HepG2 (cell line): ENCODE results near the gene ABCA2. TPM values are rescaled to one million over a fixed set of nuclear protein-coding genes. Genes with fewer than 3 reads are reported as not detected.

Experiments
- ASH2L ChIP-seq: fragments of 300-600, 200-600 bp; sonication (generic); IDR thresholded peaks from 2 replicates; pipeline ENCODE4 v1.7.0; 2017; ENCODE audit warnings: low read depth, mild to moderate bottlenecking, moderate library complexity, mixed read lengths, low read length; ENCODE audit not compliant: insufficient read length
- DNMT3B ChIP-seq: conservative IDR thresholded peaks from 2 replicates; pipeline ENCODE4 v1.6.1; 2016; ENCODE audit warnings: missing biosample characterization, control low read depth
- HES4 ChIP-seq: sonication (generic); formaldehyde crosslinking; IDR thresholded peaks from 2 replicates; pipeline ENCODE4 v1.9.0; 2021; ENCODE audit warnings: mild to moderate bottlenecking, missing genetic modification reagents, borderline replicate concordance
- HNRNPL ChIP-seq: fragments of 200-400 bp; formaldehyde crosslinking; IDR thresholded peaks from 2 replicates; pipeline ENCODE4 v1.6.1; 2017; ENCODE audit warnings: mild to moderate bottlenecking, low read depth, low read length
- KIAA2018 ChIP-seq: sonication (generic); formaldehyde crosslinking; IDR thresholded peaks from 2 replicates; pipeline ENCODE4 v1.5.0; 2020; ENCODE audit warnings: mild to moderate bottlenecking, missing genetic modification reagents, borderline replicate concordance
- MEIS2 ChIP-seq: sonication (generic); formaldehyde crosslinking; IDR thresholded peaks from 2 replicates; pipeline ENCODE4 v1.9.0; 2021; ENCODE audit warnings: mild to moderate bottlenecking, missing genetic modification reagents
- PHF8 ChIP-seq: sonication (generic); formaldehyde crosslinking; IDR thresholded peaks from 2 replicates; pipeline ENCODE4 v1.5.0; 2020; ENCODE audit warnings: missing genetic modification reagents
- PRDM15 ChIP-seq: sonication (generic); formaldehyde crosslinking; IDR thresholded peaks from 2 replicates; pipeline ENCODE4 v1.4.0; 2020; ENCODE audit warnings: missing genetic modification reagents
- SAP130 ChIP-seq: IDR thresholded peaks from 2 replicates; pipeline ENCODE4 v1.6.1; 2016; ENCODE audit warnings: low read depth
- SRSF4 ChIP-seq: fragments of 200-400 bp; formaldehyde crosslinking; IDR thresholded peaks from one replicate; pipeline ENCODE4 v1.6.1; 2018; ENCODE audit warnings: mild to moderate bottlenecking, low read depth, low read length, moderate library complexity; ENCODE audit not compliant: poor library complexity, severe bottlenecking
- SRY ChIP-seq: sonication (generic); formaldehyde crosslinking; IDR thresholded peaks from 2 replicates; pipeline ENCODE4 v1.8.0; 2022; ENCODE audit warnings: mild to moderate bottlenecking, missing genetic modification reagents
- TARDBP ChIP-seq: sonication (generic); formaldehyde crosslinking; IDR thresholded peaks from 2 replicates; pipeline ENCODE4 v1.8.0; 2022; ENCODE audit warnings: mild to moderate bottlenecking, missing genetic modification reagents
- ZNF124 ChIP-seq: sonication (generic); formaldehyde crosslinking; IDR thresholded peaks from 2 replicates; pipeline ENCODE4 v1.4.0; 2020; ENCODE audit warnings: missing genetic modification reagents
- ZNF446 ChIP-seq: sonication (generic); formaldehyde crosslinking; IDR thresholded peaks from 2 replicates; pipeline ENCODE4 v1.5.0; 2020; ENCODE audit warnings: mild to moderate bottlenecking, missing genetic modification reagents
- ZNF547 ChIP-seq: sonication (generic); formaldehyde crosslinking; IDR thresholded peaks from 2 replicates; pipeline ENCODE4 v1.5.1; 2020; ENCODE audit warnings: mild to moderate bottlenecking, missing genetic modification reagents
- polyA plus RNA-seq, 8 experiments: library from polyadenylated mRNA; depleted of rRNA in 3 of 8; stranded (reverse) in 7 of 8; unstranded in 1 of 8; fragments of >200 nt; fragmentation: Illumina TruSeq in 4 of 8; extraction: Trizol in 4 of 8; gene quantifications; 2 replicates each; pipeline versions ENCODE4 v1.2.1 to v1.2.3, GENCODE V29; 2011 to 2016; ENCODE audit warnings: low read depth in 4 of 8, missing spikeins in 1 of 8, mixed read lengths in 1 of 8; ENCODE audit not compliant: insufficient read depth in 1 of 8
- total RNA-seq, 5 experiments: library from RNA; depleted of rRNA; stranded (reverse); fragments of >200 nt; fragmentation: Illumina TruSeq; extraction: Trizol; gene quantifications; 2 replicates each; pipeline ENCODE4 v1.2.3, GENCODE V29; 2016; ENCODE audit warnings: low read depth in 1 of 5
- TF ChIP-seq, protein P1 (sequence below): IDR thresholded peaks from 2 replicates; pipeline ENCODE4 v1.6.1; 2012; ENCODE audit warnings: low read depth, low read length, improper control_type of control experiment

Gene ABCA2
- total and polyA plus RNA-seq, 2 of the 13 experiments (the other 11 are each of a cell fraction or from before 2014, with no cell fraction given) = 2.9 to 19.2 TPM

DNA sequence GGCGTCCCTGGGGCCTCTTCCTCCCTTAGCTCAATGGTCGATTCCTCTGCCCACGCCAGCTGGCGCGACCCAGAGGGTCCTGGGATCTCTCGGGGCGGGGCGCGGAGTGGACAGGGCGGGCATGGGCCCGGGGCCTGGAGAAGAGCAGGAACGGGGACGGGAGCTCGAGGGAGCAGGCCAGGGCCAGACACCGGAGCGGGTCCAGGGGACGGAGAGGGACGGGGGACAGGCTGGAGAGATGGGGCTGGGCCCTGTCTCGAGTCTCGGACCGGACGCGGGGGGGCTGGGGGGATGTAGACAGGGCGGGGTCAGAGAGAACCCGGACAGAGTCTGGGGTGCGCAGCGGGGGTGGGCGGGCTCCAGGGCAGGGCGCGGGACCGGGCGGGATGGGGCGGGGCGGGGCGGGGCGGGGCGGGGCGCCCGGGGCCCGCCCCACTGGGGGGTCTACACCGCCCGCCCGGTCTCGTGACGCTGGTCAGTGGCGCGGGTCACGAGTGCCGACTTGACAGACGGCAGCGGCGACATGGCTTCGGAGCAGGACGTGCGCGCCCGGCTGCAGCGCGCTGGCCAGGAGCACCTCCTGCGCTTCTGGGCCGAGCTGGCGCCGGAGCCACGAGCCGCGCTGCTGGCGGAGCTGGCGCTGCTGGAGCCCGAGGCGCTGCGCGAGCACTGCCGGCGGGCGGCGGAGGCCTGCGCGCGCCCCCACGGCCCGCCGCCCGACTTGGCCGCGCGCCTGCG lies 49.1 kb upstream of the ABCA2 start, which contains the start of gene UAP1L1 (continued):
- TF ChIP-seq PRDM15 (peak; percentile 63; the same call in 1 of the 2 replicates), SRSF4 (no peak), HES4 (CRISPR knock-in tag) (peak; percentile 41; the same call in 1 of the 2 replicates), SAP130 (peak; percentile 64), ZNF547 (CRISPR knock-in tag) (no peak), ZNF446 (no peak), ASH2L (no peak), HNRNPL (0 out of 2 replicates have a peak, but pooled peaks have one; percentile 18), PHF8 (CRISPR knock-in tag) (peak; percentile 49; the same call in 1 of the 2 replicates), DNMT3B (CRISPR knock-in tag) (no peak), ZNF124 (CRISPR knock-in tag) (no peak), MEIS2 (CRISPR knock-in tag) (peak; percentile 23; the same call in 1 of the 2 replicates), TARDBP (CRISPR knock-in tag) (no peak), KIAA2018 (CRISPR knock-in tag) (no peak), SRY (CRISPR knock-in tag) (0 out of 2 replicates have a peak, but pooled peaks have one; percentile 26)
- TF ChIP-seq, protein P1, sequence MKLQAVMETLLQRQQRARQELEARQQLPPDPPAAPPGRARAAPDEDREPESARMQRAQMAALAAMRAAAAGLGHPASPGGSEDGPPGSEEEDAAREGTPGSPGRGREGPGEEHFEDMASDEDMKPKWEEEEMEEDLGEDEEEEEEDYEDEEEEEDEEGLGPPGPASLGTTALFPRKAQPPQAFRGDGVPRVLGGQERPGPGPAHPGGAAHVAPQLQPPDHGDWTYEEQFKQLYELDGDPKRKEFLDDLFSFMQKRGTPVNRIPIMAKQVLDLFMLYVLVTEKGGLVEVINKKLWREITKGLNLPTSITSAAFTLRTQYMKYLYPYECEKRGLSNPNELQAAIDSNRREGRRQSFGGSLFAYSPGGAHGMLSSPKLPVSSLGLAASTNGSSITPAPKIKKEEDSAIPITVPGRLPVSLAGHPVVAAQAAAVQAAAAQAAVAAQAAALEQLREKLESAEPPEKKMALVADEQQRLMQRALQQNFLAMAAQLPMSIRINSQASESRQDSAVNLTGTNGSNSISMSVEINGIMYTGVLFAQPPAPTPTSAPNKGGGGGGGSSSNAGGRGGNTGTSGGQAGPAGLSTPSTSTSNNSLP = no peak
